ENCODE data around the gene ENOX1.

DNA sequence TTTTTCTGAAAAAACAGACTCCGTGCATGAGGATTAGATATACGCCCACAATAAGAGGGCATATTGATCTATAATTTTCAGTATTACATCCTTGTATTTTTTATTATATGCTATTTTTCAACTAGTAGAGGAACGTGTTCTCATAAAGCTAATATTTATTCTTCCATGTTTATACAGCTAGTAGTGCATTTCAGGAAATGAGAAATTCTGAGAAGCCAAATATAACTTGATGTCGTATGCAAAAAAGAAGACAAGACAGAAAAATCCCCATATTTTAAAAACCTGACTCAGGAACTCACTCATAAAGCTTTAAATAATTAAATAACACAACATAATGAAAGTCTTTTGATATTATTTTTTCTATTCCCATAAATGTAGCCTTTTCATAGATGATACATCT lies 308.6 kb downstream of the ENOX1 start:
- no peak for TF ChIP-seq POLR2AphosphoS5 (IDR thresholded peaks at IDR 0.05; ENCODE audit: borderline replicate concordance, low read depth, low read length)
- TF ChIP-seq FOXP2 (optimal IDR thresholded peaks at IDR 0.05; ENCODE audit: control extremely low read depth, extremely low read length, insufficient read depth): no peak
- TF ChIP-seq EZH2 (IDR thresholded peaks at IDR 0.05): no peak

All from SK-N-MC (cell line).